NB4 (cell line): ENCODE data around the gene MESD.

Experiments
- CTCF ChIP-seq: IDR thresholded peaks from one replicate; pipeline ENCODE4 v1.5.1; 2012; ENCODE audit warnings: low read depth, low read length
- MAX ChIP-seq: IDR thresholded peaks from 2 replicates; pipeline ENCODE4 v1.6.1; 2011; ENCODE audit warnings: low read depth, low read length
- MYC ChIP-seq: IDR thresholded peaks from 2 replicates; pipeline ENCODE4 v1.6.1; 2011; ENCODE audit warnings: low read depth, low read length
- POLR2A ChIP-seq: IDR thresholded peaks from 2 replicates; pipeline ENCODE4 v1.6.1; 2011; ENCODE audit warnings: mild to moderate bottlenecking; ENCODE audit not compliant: insufficient read length; ENCODE audit errors: extremely low read depth

GRCh38 chr15:81024936-81025335, 35.3 kb upstream of the MESD start:
- TF ChIP-seq CTCF: no peak
- no peak for TF ChIP-seq POLR2A
- no peak for TF ChIP-seq MAX
- TF ChIP-seq MYC: no peak
